CD14-positive monocyte (primary cell): Measurements from ENCODE around the gene FLRT3. TPM values are rescaled to one million over a fixed set of nuclear protein-coding genes. Genes with fewer than 3 reads are reported as not detected.

Experiments
- DNase-seq, 3 donors: peaks; one replicate each; pipeline ENCODE4 v3.0.0-alpha.2; 2011 to 2022
- H2AFZ ChIP-seq: 2 replicates; pipeline ENCODE4 v1.6.0; 2012; ENCODE audit warnings: mild to moderate bottlenecking, low read depth, low read length, inconsistent platforms; ENCODE audit not compliant: insufficient read depth, poor library complexity, severe bottlenecking
- H3K27ac ChIP-seq, 2 donors: 1 replicate in 1 of 2; 2 replicates in 1 of 2; pipeline ENCODE4 v1.5.1; 2012 to 2013; ENCODE audit warnings: low read length in 2 of 2, control low read depth in 1 of 2, inconsistent platforms in 1 of 2, low read depth in 1 of 2, mild to moderate bottlenecking in 1 of 2
- H3K27me3 ChIP-seq, 2 donors: one replicate each; pipeline versions ENCODE4 v1.6.0 to v1.6.1; 2011 to 2013; ENCODE audit warnings: low read length in 2 of 2; ENCODE audit not compliant: control insufficient read depth in 2 of 2, insufficient read depth in 2 of 2
- H3K36me3 ChIP-seq, 2 donors: replicated peaks in 1 of 2; 1 replicate in 1 of 2; 2 replicates in 1 of 2; pipeline versions ENCODE4 v1.5.1 to v1.6.1; 2012 to 2013; ENCODE audit warnings: low read length in 2 of 2, control low read depth in 1 of 2, inconsistent platforms in 1 of 2, mild to moderate bottlenecking in 1 of 2; ENCODE audit not compliant: insufficient read depth in 2 of 2, control insufficient read depth in 1 of 2
- H3K4me1 ChIP-seq, 2 donors: 1 replicate in 1 of 2; 2 replicates in 1 of 2; pipeline versions ENCODE4 v1.5.1 to v1.6.1; 2012 to 2013; ENCODE audit warnings: low read length in 2 of 2, control low read depth in 1 of 2, inconsistent platforms in 1 of 2, mild to moderate bottlenecking in 1 of 2, moderate library complexity in 1 of 2; ENCODE audit not compliant: insufficient read depth in 2 of 2, control insufficient read depth in 1 of 2
- H3K4me2 ChIP-seq: replicated peaks from 2 replicates; pipeline ENCODE3; 2012; ENCODE audit warnings: low read length, moderate library complexity, mild to moderate bottlenecking; ENCODE audit not compliant: poor library complexity, severe bottlenecking; ENCODE audit errors: extremely low read depth
- H3K4me3 ChIP-seq, 3 experiments: fragments of 200-600 bp in 1 of 3; sonication (generic) in 1 of 3; replicated peaks in 1 of 3; 1 replicate in 2 of 3; 2 replicates in 1 of 3; pipeline ENCODE4 v1.5.1; 2011 to 2013; ENCODE audit warnings: low read length in 3 of 3, mild to moderate bottlenecking in 3 of 3, control low read depth in 2 of 3, low read depth in 2 of 3, inconsistent platforms in 1 of 3, moderate library complexity in 1 of 3
- H3K79me2 ChIP-seq: 2 replicates; pipeline ENCODE4 v1.6.0; 2012; ENCODE audit warnings: mild to moderate bottlenecking, control low read depth, inconsistent platforms, low read length, moderate library complexity; ENCODE audit not compliant: insufficient read depth
- H3K9ac ChIP-seq: 2 replicates; pipeline ENCODE4 v1.6.0; 2017; ENCODE audit warnings: low read length, mild to moderate bottlenecking; ENCODE audit not compliant: insufficient read depth, poor library complexity, severe bottlenecking
- H3K9me3 ChIP-seq, 2 donors: replicated peaks in 1 of 2; 1 replicate in 1 of 2; 2 replicates in 1 of 2; pipeline versions ENCODE4 v1.5.1 to v1.6.1; 2012 to 2013; ENCODE audit warnings: low read length in 2 of 2, control low read depth in 1 of 2; ENCODE audit not compliant: control insufficient read depth in 1 of 2, insufficient read depth in 1 of 2
- H4K20me1 ChIP-seq: 2 replicates; pipeline ENCODE4 v1.6.0; 2012; ENCODE audit warnings: mild to moderate bottlenecking, low read length, control low read depth, moderate library complexity; ENCODE audit not compliant: insufficient read depth
- H3K27ac Mint-ChIP-seq, 7 donors: one replicate each; pipeline ENCODE4 v1.8.0; 2020; ENCODE audit warnings: mild to moderate bottlenecking in 7 of 7, mixed read lengths in 7 of 7, moderate library complexity in 6 of 7, inconsistent platforms in 2 of 7
- H3K27me3 Mint-ChIP-seq, 3 donors: one replicate each; pipeline ENCODE4 v1.8.0; 2021 to 2022; ENCODE audit warnings: low read depth in 3 of 3, mild to moderate bottlenecking in 3 of 3, mixed read lengths in 3 of 3, moderate library complexity in 3 of 3, inconsistent platforms in 1 of 3
- H3K36me3 Mint-ChIP-seq, 2 donors: one replicate each; pipeline ENCODE4 v1.8.0; 2020; ENCODE audit warnings: mixed read lengths in 2 of 2, inconsistent platforms in 1 of 2, mild to moderate bottlenecking in 1 of 2
- H3K4me1 Mint-ChIP-seq: one replicate; pipeline ENCODE4 v1.8.0; 2020; ENCODE audit warnings: mild to moderate bottlenecking, mixed read lengths
- H3K4me3 Mint-ChIP-seq, 2 donors: one replicate each; pipeline ENCODE4 v1.8.0; 2020; ENCODE audit warnings: mild to moderate bottlenecking in 2 of 2, mixed read lengths in 2 of 2, moderate library complexity in 1 of 2
- H3K9me3 Mint-ChIP-seq, 7 donors: one replicate each; pipeline ENCODE4 v1.8.0; 2020 to 2022; ENCODE audit warnings: mixed read lengths in 7 of 7, mild to moderate bottlenecking in 6 of 7, moderate library complexity in 6 of 7, inconsistent platforms in 2 of 7
- WGBS: methylation state at CpG from one replicate; pipeline ENCODE4 v1.1.5; 2013; ENCODE audit warnings: missing lambda C conversion rate; ENCODE audit not compliant: insufficient coverage; 5-methylcytosine and 5-hydroxymethylcytosine counted together
- intact Hi-C, 2 donors: fragments of 100-400 bp; cut with micrococcal nuclease; formaldehyde crosslinking; loops; one replicate each; pipeline versions ENCODE4 v1.15.0 to v1.15.1; 2023
- polyA plus RNA-seq, 3 donors: library from polyadenylated mRNA; depleted of rRNA in 1 of 3; unstranded in 2 of 3; stranded (reverse) in 1 of 3; fragments of 300-500 nt in 2 of 3; fragments of >200 nt in 1 of 3; fragmentation: Illumina TruSeq in 2 of 3; gene quantifications; 1 replicate in 2 of 3; 2 replicates in 1 of 3; pipeline ENCODE4 v1.2.3, GENCODE V29; 2012 to 2021
- small RNA-seq: library from RNA; depleted of rRNA; stranded (forward); fragments of <200 nt; gene quantifications from one replicate; pipeline ENCODE3, GENCODE V24; 2012; ENCODE audit warnings: low read depth; ENCODE audit not compliant: insufficient read length
- TF ChIP-seq, protein P1 (sequence below): fragments of 200-600 bp; IDR thresholded peaks from one replicate; pipeline ENCODE4 v1.8.0; 2022; ENCODE audit warnings: antibody characterized with exemption, mild to moderate bottlenecking

FLRT3 gene
- polyA plus RNA-seq, 3 donors: not detected

DNA sequence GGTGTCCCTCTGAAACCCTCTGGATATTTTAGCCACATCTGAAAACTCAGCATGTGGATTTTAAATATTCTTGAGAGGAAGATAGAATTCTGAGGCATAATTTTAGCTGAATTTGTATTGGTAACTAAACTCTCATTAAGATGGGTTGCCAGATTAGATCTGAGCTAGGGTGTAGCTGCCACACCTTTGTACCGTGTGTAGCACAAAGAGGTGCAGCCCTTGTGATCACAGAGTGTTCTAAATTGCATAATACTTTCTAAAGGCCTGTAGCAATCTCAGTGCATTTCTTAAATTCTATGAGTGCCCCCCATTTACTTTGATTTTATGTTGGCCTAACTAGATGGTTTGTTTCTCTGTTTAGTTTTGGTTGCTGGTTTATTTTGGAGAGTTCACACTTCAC is 53.0 kb downstream of the FLRT3 start:
- Histone ChIP-seq H3K4me1 (no peaks in the 10 kb centered on the region), H4K20me1 (no peaks in the 10 kb centered on the region), H3K27ac (no peak overlapping the region), H3K9ac (no peak overlapping the region), H3K79me2 (no peaks in the 10 kb centered on the region), H3K4me2 (no peak overlapping the region), H3K9me3 (peaks cover 0 to under 1% of the 10 kb centered on the region in 2 donors), H2AFZ (no peak overlapping the region), H3K4me3 (no peak overlapping the region), H3K36me3 (no peaks in the 10 kb centered on the region), H3K27me3 (no peaks in the 10 kb centered on the region)
- DNase-seq: no peak
- H3K27ac Mint-ChIP-seq: no peak overlapping the region
- H3K27me3 Mint-ChIP-seq: peaks cover 0 to 1% (median 0%) of the 10 kb centered on the region in 3 donors
- H3K36me3 Mint-ChIP-seq: no peaks in the 10 kb centered on the region
- TF ChIP-seq, protein P1, sequence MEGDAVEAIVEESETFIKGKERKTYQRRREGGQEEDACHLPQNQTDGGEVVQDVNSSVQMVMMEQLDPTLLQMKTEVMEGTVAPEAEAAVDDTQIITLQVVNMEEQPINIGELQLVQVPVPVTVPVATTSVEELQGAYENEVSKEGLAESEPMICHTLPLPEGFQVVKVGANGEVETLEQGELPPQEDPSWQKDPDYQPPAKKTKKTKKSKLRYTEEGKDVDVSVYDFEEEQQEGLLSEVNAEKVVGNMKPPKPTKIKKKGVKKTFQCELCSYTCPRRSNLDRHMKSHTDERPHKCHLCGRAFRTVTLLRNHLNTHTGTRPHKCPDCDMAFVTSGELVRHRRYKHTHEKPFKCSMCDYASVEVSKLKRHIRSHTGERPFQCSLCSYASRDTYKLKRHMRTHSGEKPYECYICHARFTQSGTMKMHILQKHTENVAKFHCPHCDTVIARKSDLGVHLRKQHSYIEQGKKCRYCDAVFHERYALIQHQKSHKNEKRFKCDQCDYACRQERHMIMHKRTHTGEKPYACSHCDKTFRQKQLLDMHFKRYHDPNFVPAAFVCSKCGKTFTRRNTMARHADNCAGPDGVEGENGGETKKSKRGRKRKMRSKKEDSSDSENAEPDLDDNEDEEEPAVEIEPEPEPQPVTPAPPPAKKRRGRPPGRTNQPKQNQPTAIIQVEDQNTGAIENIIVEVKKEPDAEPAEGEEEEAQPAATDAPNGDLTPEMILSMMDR: no peak
- no peaks in the 10 kb centered on the region for H3K4me1 Mint-ChIP-seq
- no peak overlapping the region for H3K4me3 Mint-ChIP-seq
- peaks cover 0 to 8% (median 0%) of the 10 kb centered on the region in 7 donors for H3K9me3 Mint-ChIP-seq
- intact Hi-C loops: no loop called here
- WGBS: no CpG with 5 or more reads among the region's 1 CpG

GRCh38 chr20:14282140-14282539 is 55.3 kb downstream of the FLRT3 start:
- no peak for DNase-seq
- Histone ChIP-seq H2AFZ (no peak overlapping the region), H3K4me1 (no peaks in the 10 kb centered on the region), H3K9me3 (no peaks in the 10 kb centered on the region), H3K27ac (no peak overlapping the region), H3K36me3 (no peaks in the 10 kb centered on the region), H3K9ac (no peak overlapping the region), H3K79me2 (no peaks in the 10 kb centered on the region), H3K4me2 (no peak overlapping the region), H3K4me3 (no peak overlapping the region), H3K27me3 (no peaks in the 10 kb centered on the region), H4K20me1 (no peaks in the 10 kb centered on the region)
- H3K9me3 Mint-ChIP-seq: peaks cover 0 to 8% (median 0%) of the 10 kb centered on the region in 7 donors
- no peak overlapping the region for H3K27ac Mint-ChIP-seq
- no peak overlapping the region for H3K4me3 Mint-ChIP-seq
- H3K36me3 Mint-ChIP-seq: no peaks in the 10 kb centered on the region
- TF ChIP-seq, protein P1: no peak
- 85% methylated on average over 2 of the region's 4 CpGs for WGBS
- intact Hi-C loops: no loop called here
- no peaks in the 10 kb centered on the region for H3K4me1 Mint-ChIP-seq
- H3K27me3 Mint-ChIP-seq: no peaks in the 10 kb centered on the region

Small RNA genes lying within 50 kb of the gene (small RNA-seq; reads per million reads assigned to genes)
- not detected for gene RNU6-228P
